ENCODE results near the gene RAMP3. TPM values are rescaled to one million over a fixed set of nuclear protein-coding genes. Genes with fewer than 3 reads are reported as not detected.

Gene RAMP3
- total RNA-seq, 4 donors from 2014 or later: 11.9 to 182 (median 57.5) TPM

DNA sequence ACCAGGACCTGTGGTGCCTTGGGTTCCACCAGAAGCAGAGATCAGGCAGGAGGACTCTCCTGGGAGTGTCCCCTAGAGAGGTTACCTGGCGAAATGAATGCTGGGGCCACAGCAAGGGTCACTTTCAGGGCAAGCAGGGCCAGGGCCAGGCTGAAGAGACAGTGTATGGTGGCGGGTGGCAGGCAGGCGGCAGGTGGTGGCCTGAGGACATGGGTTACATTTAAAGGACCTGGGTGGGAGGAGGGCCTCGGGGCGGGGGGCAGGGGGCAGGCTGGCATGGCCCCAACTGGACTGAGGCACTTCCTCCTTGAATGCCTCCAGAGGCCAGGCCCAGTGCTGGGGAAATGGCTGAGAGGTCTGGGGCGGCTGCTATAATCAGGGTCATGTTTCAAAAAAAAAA lies 31.4 kb upstream of the RAMP3 start:
- no peak overlapping the region for H3K4me3 ChIP-seq
- no peaks in the 10 kb centered on the region for H3K27me3 ChIP-seq
- H3K27ac ChIP-seq: no peak overlapping the region
- H3K36me3 ChIP-seq: no peaks in the 10 kb centered on the region
- intact Hi-C loops (cut with DNase I; ENCODE audit: low total_unique reads): no loop called here
- TF ChIP-seq POLR2A (IDR thresholded peaks at IDR 0.05): no peak
- TF ChIP-seq, protein P1, sequence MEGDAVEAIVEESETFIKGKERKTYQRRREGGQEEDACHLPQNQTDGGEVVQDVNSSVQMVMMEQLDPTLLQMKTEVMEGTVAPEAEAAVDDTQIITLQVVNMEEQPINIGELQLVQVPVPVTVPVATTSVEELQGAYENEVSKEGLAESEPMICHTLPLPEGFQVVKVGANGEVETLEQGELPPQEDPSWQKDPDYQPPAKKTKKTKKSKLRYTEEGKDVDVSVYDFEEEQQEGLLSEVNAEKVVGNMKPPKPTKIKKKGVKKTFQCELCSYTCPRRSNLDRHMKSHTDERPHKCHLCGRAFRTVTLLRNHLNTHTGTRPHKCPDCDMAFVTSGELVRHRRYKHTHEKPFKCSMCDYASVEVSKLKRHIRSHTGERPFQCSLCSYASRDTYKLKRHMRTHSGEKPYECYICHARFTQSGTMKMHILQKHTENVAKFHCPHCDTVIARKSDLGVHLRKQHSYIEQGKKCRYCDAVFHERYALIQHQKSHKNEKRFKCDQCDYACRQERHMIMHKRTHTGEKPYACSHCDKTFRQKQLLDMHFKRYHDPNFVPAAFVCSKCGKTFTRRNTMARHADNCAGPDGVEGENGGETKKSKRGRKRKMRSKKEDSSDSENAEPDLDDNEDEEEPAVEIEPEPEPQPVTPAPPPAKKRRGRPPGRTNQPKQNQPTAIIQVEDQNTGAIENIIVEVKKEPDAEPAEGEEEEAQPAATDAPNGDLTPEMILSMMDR (IDR thresholded peaks at IDR 0.05): no peak
- no peaks in the 10 kb centered on the region for H3K9me3 ChIP-seq
- DNase-seq: no peak
- no peaks in the 10 kb centered on the region for H3K4me1 ChIP-seq

DNA sequence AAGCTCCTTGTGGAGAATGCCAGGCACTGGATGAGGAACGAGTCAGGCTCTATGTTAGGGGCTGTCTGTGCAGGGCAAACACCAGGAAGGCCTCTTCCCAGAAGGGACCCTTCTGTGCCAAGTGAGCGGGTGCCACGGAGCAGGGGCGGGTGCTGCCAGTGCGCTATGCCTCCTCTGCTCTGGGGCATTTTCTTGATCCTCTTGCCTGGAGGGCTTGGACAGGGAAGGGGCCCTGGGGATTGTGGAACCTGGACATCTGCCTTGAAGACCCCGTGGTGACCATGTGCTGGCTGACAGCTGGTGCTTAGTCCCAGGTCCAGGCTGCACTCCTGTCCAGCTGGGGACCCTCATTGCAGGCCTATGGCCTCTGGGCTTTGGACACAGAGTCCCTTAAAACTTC lies 30.7 kb upstream of the RAMP3 start:
- TF ChIP-seq, protein P1 (IDR thresholded peaks at IDR 0.05): no peak
- TF ChIP-seq POLR2A (IDR thresholded peaks at IDR 0.05): no peak
- Histone ChIP-seq H3K36me3 (no peaks in the 10 kb centered on the region), H3K4me1 (no peaks in the 10 kb centered on the region), H3K4me3 (no peak overlapping the region), H3K27ac (no peak overlapping the region), H3K9me3 (no peaks in the 10 kb centered on the region), H3K27me3 (no peaks in the 10 kb centered on the region)
- intact Hi-C loops (cut with DNase I; ENCODE audit: low total_unique reads): no loop called here
- DNase-seq: no peak

DNA sequence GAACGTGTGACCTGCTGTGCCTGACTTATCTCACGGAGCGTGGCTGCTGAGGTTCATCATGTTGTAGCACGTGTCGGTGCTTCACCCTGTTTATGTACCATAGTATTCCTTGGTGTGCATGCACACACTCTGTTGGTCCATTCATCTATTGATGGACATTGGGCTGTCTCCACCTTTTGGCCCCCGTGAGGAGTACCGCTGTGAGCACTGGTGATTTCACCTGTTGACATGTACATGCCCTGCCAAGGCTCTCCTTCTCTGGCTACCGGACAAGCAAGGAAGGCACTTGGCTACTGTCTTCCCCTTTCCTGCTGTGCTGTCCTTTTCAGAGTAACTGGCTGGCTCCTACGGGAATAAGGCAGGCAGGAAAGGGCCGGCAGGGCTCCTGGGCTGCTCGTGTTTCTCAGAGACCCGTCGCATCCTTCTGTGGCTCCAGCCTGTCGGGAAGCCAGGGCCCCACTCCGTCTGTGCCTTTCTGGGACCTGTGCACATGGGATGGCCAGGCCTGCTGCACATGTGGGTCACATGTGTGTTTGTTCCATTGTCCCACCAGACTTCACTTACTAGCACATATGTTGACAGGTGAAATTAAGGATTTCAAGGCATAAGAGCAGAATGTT lies 28.3 kb upstream of the RAMP3 start:
- H3K4me1 ChIP-seq: no peaks in the 10 kb centered on the region
- H3K27me3 ChIP-seq: no peaks in the 10 kb centered on the region
- H3K36me3 ChIP-seq: no peaks in the 10 kb centered on the region
- no peak for DNase-seq
- TF ChIP-seq POLR2A (IDR thresholded peaks at IDR 0.05): no peak
- TF ChIP-seq, protein P1 (IDR thresholded peaks at IDR 0.05): no peak
- H3K4me3 ChIP-seq: no peak overlapping the region
- H3K27ac ChIP-seq: no peak overlapping the region
- intact Hi-C loops (cut with DNase I; ENCODE audit: low total_unique reads): no loop called here
- H3K9me3 ChIP-seq: no peaks in the 10 kb centered on the region

DNA sequence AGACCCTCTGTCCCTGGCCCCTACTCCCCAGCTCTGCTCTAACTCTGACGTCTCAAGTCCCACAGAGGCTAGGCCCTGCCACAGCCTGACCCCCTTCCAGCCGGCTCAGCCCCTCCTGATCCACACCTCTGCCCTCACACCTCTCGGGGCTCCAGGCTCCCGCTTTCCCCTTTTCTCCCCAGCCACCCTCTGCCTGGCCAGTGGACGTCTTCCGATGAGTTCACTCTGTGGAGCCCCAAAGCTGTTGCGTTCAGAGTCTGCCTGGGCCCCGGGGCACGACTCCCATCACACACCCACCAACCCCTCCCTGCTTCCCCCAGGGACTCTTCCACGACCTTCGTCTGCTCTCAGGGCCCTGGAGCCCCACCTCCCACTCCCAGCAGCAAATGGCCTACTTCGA lies 27.7 kb upstream of the RAMP3 start:
- no peak for TF ChIP-seq POLR2A (IDR thresholded peaks at IDR 0.05)
- TF ChIP-seq, protein P1 (IDR thresholded peaks at IDR 0.05): no peak
- Histone ChIP-seq H3K9me3 (no peaks in the 10 kb centered on the region), H3K36me3 (no peaks in the 10 kb centered on the region), H3K27ac (no peak overlapping the region), H3K4me3 (no peak overlapping the region), H3K27me3 (no peaks in the 10 kb centered on the region), H3K4me1 (no peaks in the 10 kb centered on the region)
- no peak for DNase-seq
- intact Hi-C loops (cut with DNase I; ENCODE audit: low total_unique reads): no loop called here

DNA sequence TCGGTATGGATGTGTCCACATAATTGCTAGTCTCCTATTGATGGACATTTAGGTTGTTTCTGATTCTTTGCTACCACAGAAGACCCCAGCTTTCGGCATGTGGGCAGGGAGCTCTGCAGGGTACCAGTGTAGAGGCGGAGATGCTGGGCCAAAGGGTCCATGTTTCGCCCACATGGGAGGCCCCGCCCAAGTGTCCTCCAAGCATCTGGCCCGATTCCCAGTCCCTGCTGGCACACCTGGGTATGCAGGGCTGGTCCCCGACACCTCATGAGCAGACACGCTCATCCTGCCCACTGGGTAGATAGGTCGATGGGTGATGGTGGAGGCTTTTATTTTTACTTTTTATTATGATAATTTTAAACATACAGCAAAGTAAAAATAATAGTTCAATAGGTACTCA lies 26.7 kb upstream of the RAMP3 start:
- intact Hi-C loops (cut with DNase I; ENCODE audit: low total_unique reads): no loop called here
- no peaks in the 10 kb centered on the region for H3K36me3 ChIP-seq
- no peaks in the 10 kb centered on the region for H3K27me3 ChIP-seq
- no peak for TF ChIP-seq POLR2A (IDR thresholded peaks at IDR 0.05)
- TF ChIP-seq, protein P1 (IDR thresholded peaks at IDR 0.05): no peak
- H3K27ac ChIP-seq: no peak overlapping the region
- no peak for DNase-seq
- no peak overlapping the region for H3K4me3 ChIP-seq
- H3K4me1 ChIP-seq: no peaks in the 10 kb centered on the region
- H3K9me3 ChIP-seq: no peaks in the 10 kb centered on the region

Data from uterus (tissue), 4 donors.